ENCODE measurements around the gene SLC8B1. TPM values are rescaled to one million over a fixed set of nuclear protein-coding genes. Genes with fewer than 3 reads are reported as not detected.

SLC8B1 gene
- polyA plus RNA-seq (2013): 10.2 and 10.6 TPM in 2 replicates

DNA sequence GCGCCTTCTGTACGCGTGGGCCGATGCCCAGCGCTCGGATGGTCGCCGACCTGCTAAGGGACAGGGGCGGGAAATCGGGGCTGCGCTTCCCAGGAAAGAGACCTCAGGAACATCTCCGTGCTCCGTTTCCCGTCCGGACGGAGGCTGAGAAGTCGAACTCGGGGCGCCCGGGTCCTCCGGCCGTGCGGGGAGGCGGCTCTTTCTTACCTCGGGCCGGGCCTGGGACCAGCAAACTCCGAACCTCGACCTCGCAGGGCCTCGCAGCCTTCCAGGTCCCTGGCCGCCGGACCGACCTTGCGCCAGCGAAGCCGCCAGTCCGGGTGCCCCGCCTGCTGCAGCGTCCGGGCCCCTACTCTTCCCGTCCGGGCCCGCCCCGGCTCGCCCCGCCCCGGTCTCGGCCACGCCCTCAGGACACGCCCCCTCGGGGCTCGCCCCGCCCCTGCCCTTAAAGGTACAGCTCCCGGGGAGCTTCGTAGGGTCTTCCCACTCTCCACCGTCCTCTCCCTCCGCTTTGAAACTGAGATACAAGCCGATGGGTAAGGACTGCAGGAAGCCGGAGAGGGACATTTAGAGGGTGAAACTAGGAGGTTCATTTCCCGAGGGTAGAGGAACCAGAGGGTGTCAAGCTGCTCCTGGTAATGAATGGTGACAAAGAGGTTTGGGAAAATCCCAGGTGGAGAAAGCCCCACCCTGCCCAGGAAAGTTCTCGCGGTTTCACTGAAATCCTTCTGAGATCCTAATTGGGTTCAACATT lies at the start of gene SLC8B1:
SLC8B1 (minus strand) TSS at position 324 of the 754 bp plus-strand sequence. CDS start 2,231 bp downstream, outside the sequence.
- Histone ChIP-seq H3K79me2 (ENCODE audit: control insufficient read depth, insufficient read depth, low read length, poor library complexity) (peaks cover 2% of the 10 kb centered on the region), H3K4me1 (ENCODE audit: control insufficient read depth in 1 of 2, insufficient read depth in 2 of 2, low read length in 2 of 2) (peaks cover 7 to 11% of the 10 kb centered on the region in 2 experiments), H3K9ac (ENCODE audit: low read length) (no peak within 1 kb of the TSS), H3K4me2 (ENCODE audit: low read length) (peak within 1 kb of the TSS; percentile 93), H3K27ac (ENCODE audit: low read depth, low read length) (no peak within 1 kb of the TSS), H4K12ac (ENCODE audit: low read depth, low read length) (peak within 1 kb of the TSS; percentile 87), H3K27me3 (ENCODE audit: insufficient read depth, low read length) (no peaks in the 10 kb centered on the region), H2BK120ac (ENCODE audit: insufficient read depth, low read length, poor library complexity) (peak within 1 kb of the TSS; percentile 75), H3K4ac (ENCODE audit: low read depth, low read length) (peak within 1 kb of the TSS; percentile 67), H2AK5ac (ENCODE audit: low read length) (peak within 1 kb of the TSS; percentile 35), H2AFZ (ENCODE audit: insufficient read depth, low read length, poor library complexity) (peak within 1 kb of the TSS; percentile 93), H3K18ac (ENCODE audit: low read length) (peak within 1 kb of the TSS; percentile 83), H3K14ac (ENCODE audit: low read length) (peak within 1 kb of the TSS; percentile 93), H3K4me3 (ENCODE audit: low read depth, low read length) (peak within 1 kb of the TSS; percentile 73), H3K36me3 (ENCODE audit: control insufficient read depth in 1 of 2, insufficient read depth in 2 of 2, low read length in 2 of 2) (peaks cover 5 to 8% of the 10 kb centered on the region in 2 experiments), H4K8ac (ENCODE audit: low read depth, low read length) (peak within 1 kb of the TSS; percentile 96), H3K23ac (ENCODE audit: low read length) (no peak within 1 kb of the TSS), H3K9me3 (ENCODE audit: insufficient read depth, low read depth, low read length) (no peaks in the 10 kb centered on the region), H4K91ac (ENCODE audit: low read depth, low read length) (peak within 1 kb of the TSS; percentile 84), H2BK5ac (ENCODE audit: low read depth, low read length, poor library complexity) (peak within 1 kb of the TSS; percentile 64), H3K79me1 (ENCODE audit: low read length) (peaks cover 6% of the 10 kb centered on the region), H2BK12ac (ENCODE audit: low read length) (peak within 1 kb of the TSS; percentile 73)
- no CpG with 5 or more reads among the region's 62 CpGs for WGBS (ENCODE audit: extremely low coverage, insufficient coverage, insufficient read length)
- DNase-seq: peak; percentile 83 to 89

DNA sequence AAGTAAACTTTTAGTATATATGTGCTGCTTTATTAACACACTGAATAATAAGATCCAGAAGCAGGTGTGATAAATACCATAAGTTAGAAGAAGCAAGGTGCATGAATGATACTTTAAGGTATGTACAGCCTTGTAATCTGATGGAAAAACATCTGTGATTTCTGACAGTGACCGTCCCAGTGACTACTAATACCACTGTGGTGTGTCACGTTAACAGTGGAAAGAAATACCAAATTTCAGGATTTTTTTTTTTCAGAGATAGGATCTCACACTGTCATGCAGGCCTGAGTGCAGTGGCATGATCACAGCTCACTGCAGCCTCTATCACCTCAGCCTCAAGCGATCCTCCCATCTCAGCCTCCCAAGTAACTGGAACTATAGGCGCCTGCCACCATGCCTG lies 47.3 kb upstream of the SLC8B1 start:
- Histone ChIP-seq H3K79me2 (ENCODE audit: control insufficient read depth, insufficient read depth, low read length, poor library complexity) (no peaks in the 10 kb centered on the region), H3K4ac (ENCODE audit: low read depth, low read length) (no peak overlapping the region), H3K79me1 (ENCODE audit: low read length) (no peaks in the 10 kb centered on the region), H3K18ac (ENCODE audit: low read length) (no peak overlapping the region), H4K91ac (ENCODE audit: low read depth, low read length) (no peak overlapping the region), H4K12ac (ENCODE audit: low read depth, low read length) (no peak overlapping the region), H3K27ac (ENCODE audit: low read depth, low read length) (no peak overlapping the region), H2AFZ (ENCODE audit: insufficient read depth, low read length, poor library complexity) (no peak overlapping the region), H4K8ac (ENCODE audit: low read depth, low read length) (no peak overlapping the region), H2AK5ac (ENCODE audit: low read length) (no peak overlapping the region), H3K36me3 (ENCODE audit: control insufficient read depth in 1 of 2, insufficient read depth in 2 of 2, low read length in 2 of 2) (peaks cover 14 to 24% of the 10 kb centered on the region in 2 experiments), H2BK120ac (ENCODE audit: insufficient read depth, low read length, poor library complexity) (no peak overlapping the region), H3K4me2 (ENCODE audit: low read length) (no peak overlapping the region), H3K4me3 (ENCODE audit: low read depth, low read length) (no peak overlapping the region), H3K14ac (ENCODE audit: low read length) (no peak overlapping the region), H2BK12ac (ENCODE audit: low read length) (no peak overlapping the region), H3K9ac (ENCODE audit: low read length) (no peak overlapping the region), H3K9me3 (ENCODE audit: insufficient read depth, low read depth, low read length) (peaks cover 3% of the 10 kb centered on the region), H2BK5ac (ENCODE audit: low read depth, low read length, poor library complexity) (no peak overlapping the region), H3K23ac (ENCODE audit: low read length) (no peak overlapping the region), H3K4me1 (ENCODE audit: control insufficient read depth in 1 of 2, insufficient read depth in 2 of 2, low read length in 2 of 2) (no peaks in the 10 kb centered on the region), H3K27me3 (ENCODE audit: insufficient read depth, low read length) (no peaks in the 10 kb centered on the region)
- peak; percentile 81 to 96 for DNase-seq
- no CpG with 5 or more reads among the region's 4 CpGs for WGBS (ENCODE audit: extremely low coverage, insufficient coverage, insufficient read length)

DNA sequence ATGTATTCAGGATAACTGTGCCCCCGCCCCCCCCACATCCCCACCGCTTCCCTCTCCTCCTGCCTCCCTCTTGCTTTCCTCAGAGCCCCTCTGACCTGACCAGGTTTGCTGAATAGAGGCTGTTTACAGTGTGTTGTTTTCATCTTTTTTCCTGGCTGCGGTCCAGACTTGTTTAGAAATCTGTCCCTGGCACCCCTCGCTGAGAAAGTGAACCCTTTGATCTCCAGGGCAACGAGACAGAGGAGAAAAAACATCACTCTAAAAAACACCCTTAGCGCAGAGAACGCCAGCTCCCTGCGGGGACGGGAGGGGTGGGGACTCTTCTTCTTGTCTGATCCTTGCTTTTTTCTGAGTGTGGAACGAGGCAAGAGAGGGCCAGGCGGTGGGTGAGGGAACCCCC lies 46.3 kb upstream of the SLC8B1 start:
- H3K18ac ChIP-seq (ENCODE audit: low read length): no peak overlapping the region
- no peaks in the 10 kb centered on the region for H3K79me1 ChIP-seq (ENCODE audit: low read length)
- no peak overlapping the region for H3K14ac ChIP-seq (ENCODE audit: low read length)
- H2BK5ac ChIP-seq (ENCODE audit: low read depth, low read length, poor library complexity): no peak overlapping the region
- H3K36me3 ChIP-seq (ENCODE audit: control insufficient read depth in 1 of 2, insufficient read depth in 2 of 2, low read length in 2 of 2): peaks cover 16 to 21% of the 10 kb centered on the region in 2 experiments
- H3K9me3 ChIP-seq (ENCODE audit: insufficient read depth, low read depth, low read length): peaks cover 3% of the 10 kb centered on the region
- WGBS (ENCODE audit: extremely low coverage, insufficient coverage, insufficient read length): no CpG with 5 or more reads among the region's 11 CpGs
- no peaks in the 10 kb centered on the region for H3K79me2 ChIP-seq (ENCODE audit: control insufficient read depth, insufficient read depth, low read length, poor library complexity)
- H4K12ac ChIP-seq (ENCODE audit: low read depth, low read length): no peak overlapping the region
- H2AK5ac ChIP-seq (ENCODE audit: low read length): no peak overlapping the region
- no peak overlapping the region for H2BK12ac ChIP-seq (ENCODE audit: low read length)
- no peak overlapping the region for H2AFZ ChIP-seq (ENCODE audit: insufficient read depth, low read length, poor library complexity)
- H3K27me3 ChIP-seq (ENCODE audit: insufficient read depth, low read length): no peaks in the 10 kb centered on the region
- H3K4ac ChIP-seq (ENCODE audit: low read depth, low read length): no peak overlapping the region
- no peak overlapping the region for H4K8ac ChIP-seq (ENCODE audit: low read depth, low read length)
- H3K4me3 ChIP-seq (ENCODE audit: low read depth, low read length): no peak overlapping the region
- H3K9ac ChIP-seq (ENCODE audit: low read length): no peak overlapping the region
- no peak overlapping the region for H3K27ac ChIP-seq (ENCODE audit: low read depth, low read length)
- H3K4me2 ChIP-seq (ENCODE audit: low read length): no peak overlapping the region
- H4K91ac ChIP-seq (ENCODE audit: low read depth, low read length): no peak overlapping the region
- no peaks in the 10 kb centered on the region for H3K4me1 ChIP-seq (ENCODE audit: control insufficient read depth in 1 of 2, insufficient read depth in 2 of 2, low read length in 2 of 2)
- H2BK120ac ChIP-seq (ENCODE audit: insufficient read depth, low read length, poor library complexity): no peak overlapping the region
- no peak for DNase-seq
- no peak overlapping the region for H3K23ac ChIP-seq (ENCODE audit: low read length)

DNA sequence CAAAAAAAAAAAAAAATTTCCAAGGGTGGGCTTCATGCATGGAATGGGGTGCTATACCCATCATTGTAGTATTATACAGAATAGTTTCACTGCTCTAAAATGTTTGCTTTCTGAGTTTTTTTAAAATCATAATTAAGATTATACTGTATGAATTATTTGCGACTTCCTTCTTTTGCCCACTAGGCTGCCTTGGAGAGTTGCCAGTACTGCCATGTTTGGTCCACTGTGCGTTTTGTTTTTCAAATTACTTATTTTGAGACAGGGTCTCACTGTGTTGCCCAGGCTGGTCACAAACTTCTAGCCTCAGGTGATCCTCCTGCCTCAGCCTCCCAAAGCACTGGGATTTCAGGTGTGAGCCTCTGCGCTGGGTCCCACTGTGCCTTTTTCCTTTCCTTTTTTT lies 43.4 kb upstream of the SLC8B1 start:
- H4K8ac ChIP-seq (ENCODE audit: low read depth, low read length): no peak overlapping the region
- DNase-seq: no peak
- no peak overlapping the region for H2AK5ac ChIP-seq (ENCODE audit: low read length)
- no CpG with 5 or more reads among the region's 3 CpGs for WGBS (ENCODE audit: extremely low coverage, insufficient coverage, insufficient read length)
- no peak overlapping the region for H4K12ac ChIP-seq (ENCODE audit: low read depth, low read length)
- no peaks in the 10 kb centered on the region for H3K79me1 ChIP-seq (ENCODE audit: low read length)
- no peak overlapping the region for H3K27ac ChIP-seq (ENCODE audit: low read depth, low read length)
- peaks cover 12 to 21% of the 10 kb centered on the region in 2 experiments for H3K36me3 ChIP-seq (ENCODE audit: control insufficient read depth in 1 of 2, insufficient read depth in 2 of 2, low read length in 2 of 2)
- H2BK12ac ChIP-seq (ENCODE audit: low read length): no peak overlapping the region
- H3K79me2 ChIP-seq (ENCODE audit: control insufficient read depth, insufficient read depth, low read length, poor library complexity): no peaks in the 10 kb centered on the region
- H2BK120ac ChIP-seq (ENCODE audit: insufficient read depth, low read length, poor library complexity): no peak overlapping the region
- H3K23ac ChIP-seq (ENCODE audit: low read length): no peak overlapping the region
- no peak overlapping the region for H3K4me3 ChIP-seq (ENCODE audit: low read depth, low read length)
- H3K9me3 ChIP-seq (ENCODE audit: insufficient read depth, low read depth, low read length): no peaks in the 10 kb centered on the region
- H3K18ac ChIP-seq (ENCODE audit: low read length): no peak overlapping the region
- no peak overlapping the region for H2BK5ac ChIP-seq (ENCODE audit: low read depth, low read length, poor library complexity)
- H3K4me1 ChIP-seq (ENCODE audit: control insufficient read depth in 1 of 2, insufficient read depth in 2 of 2, low read length in 2 of 2): no peaks in the 10 kb centered on the region
- no peak overlapping the region for H2AFZ ChIP-seq (ENCODE audit: insufficient read depth, low read length, poor library complexity)
- no peak overlapping the region for H3K4ac ChIP-seq (ENCODE audit: low read depth, low read length)
- H3K9ac ChIP-seq (ENCODE audit: low read length): no peak overlapping the region
- no peak overlapping the region for H3K14ac ChIP-seq (ENCODE audit: low read length)
- no peak overlapping the region for H4K91ac ChIP-seq (ENCODE audit: low read depth, low read length)
- no peak overlapping the region for H3K4me2 ChIP-seq (ENCODE audit: low read length)
- no peaks in the 10 kb centered on the region for H3K27me3 ChIP-seq (ENCODE audit: insufficient read depth, low read length)

Data from trophoblast cell (in vitro differentiated cells and primary cell).